ENCODE data around the gene EFNB1.

DNA sequence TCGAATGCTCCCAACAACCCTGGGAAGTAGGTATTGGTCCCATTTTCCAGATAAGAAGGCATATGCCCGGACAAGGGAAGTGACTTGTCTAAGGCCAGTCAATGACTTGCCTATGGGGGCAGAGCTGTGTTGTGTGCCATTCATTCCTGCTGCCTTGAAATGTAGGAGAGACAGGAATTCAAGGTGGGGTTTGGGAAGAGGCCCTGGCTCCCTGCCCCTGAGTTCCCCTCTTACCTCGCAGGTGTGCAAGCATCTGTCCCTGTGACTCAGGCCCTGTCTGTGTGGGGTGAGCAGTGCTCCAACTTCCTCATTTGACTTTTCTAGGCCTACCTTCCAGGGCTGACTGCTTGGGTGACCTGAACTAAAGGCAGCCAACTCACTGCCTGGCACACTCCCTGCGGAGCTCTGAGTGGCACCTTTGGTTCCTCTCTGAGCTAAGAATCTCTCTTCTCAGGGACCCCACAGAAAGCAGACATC lies 5.1 kb downstream of the EFNB1 start:
- TF ChIP-seq, protein P1, sequence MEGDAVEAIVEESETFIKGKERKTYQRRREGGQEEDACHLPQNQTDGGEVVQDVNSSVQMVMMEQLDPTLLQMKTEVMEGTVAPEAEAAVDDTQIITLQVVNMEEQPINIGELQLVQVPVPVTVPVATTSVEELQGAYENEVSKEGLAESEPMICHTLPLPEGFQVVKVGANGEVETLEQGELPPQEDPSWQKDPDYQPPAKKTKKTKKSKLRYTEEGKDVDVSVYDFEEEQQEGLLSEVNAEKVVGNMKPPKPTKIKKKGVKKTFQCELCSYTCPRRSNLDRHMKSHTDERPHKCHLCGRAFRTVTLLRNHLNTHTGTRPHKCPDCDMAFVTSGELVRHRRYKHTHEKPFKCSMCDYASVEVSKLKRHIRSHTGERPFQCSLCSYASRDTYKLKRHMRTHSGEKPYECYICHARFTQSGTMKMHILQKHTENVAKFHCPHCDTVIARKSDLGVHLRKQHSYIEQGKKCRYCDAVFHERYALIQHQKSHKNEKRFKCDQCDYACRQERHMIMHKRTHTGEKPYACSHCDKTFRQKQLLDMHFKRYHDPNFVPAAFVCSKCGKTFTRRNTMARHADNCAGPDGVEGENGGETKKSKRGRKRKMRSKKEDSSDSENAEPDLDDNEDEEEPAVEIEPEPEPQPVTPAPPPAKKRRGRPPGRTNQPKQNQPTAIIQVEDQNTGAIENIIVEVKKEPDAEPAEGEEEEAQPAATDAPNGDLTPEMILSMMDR (IDR thresholded peaks at IDR 0.05), result no peak
- no peak for TF ChIP-seq EZH2 (IDR thresholded peaks at IDR 0.05; ENCODE audit: borderline replicate concordance, insufficient read depth, low read depth, low read length, poor library complexity, severe bottlenecking)
